Endodermal cell (in vitro differentiated cells): ENCODE data around the gene SVBP. TPM values are rescaled to one million over a fixed set of nuclear protein-coding genes. Genes with fewer than 3 reads are reported as not detected.
A peak's percentile ranks its signal among the peaks of the same experiment; 100 is the strongest.

ENCODE experiments used
- DNase-seq: peaks from one replicate; pipeline ENCODE4 v3.0.0-alpha.2; 2017
- H3K27ac ChIP-seq: 2 replicates; pipeline ENCODE4 v1.5.1; 2013; ENCODE audit warnings: mild to moderate bottlenecking, low read depth, low read length, moderate library complexity
- H3K27me3 ChIP-seq: 2 replicates; pipeline ENCODE4 v1.6.1; 2013; ENCODE audit warnings: mild to moderate bottlenecking, low read length, moderate library complexity; ENCODE audit not compliant: insufficient read depth, control insufficient read depth, poor library complexity, severe bottlenecking
- H3K36me3 ChIP-seq: 2 replicates; pipeline ENCODE4 v1.7.0; 2013; ENCODE audit warnings: mild to moderate bottlenecking, low read length, moderate library complexity; ENCODE audit not compliant: control insufficient read depth, insufficient read depth
- H3K4me1 ChIP-seq: one replicate; pipeline ENCODE4 v1.7.0; 2013; ENCODE audit warnings: low read length; ENCODE audit not compliant: control insufficient read depth, insufficient read depth
- H3K4me3 ChIP-seq: 2 replicates; pipeline ENCODE4 v1.5.1; 2013; ENCODE audit warnings: mild to moderate bottlenecking, low read length, moderate library complexity
- H3K9ac ChIP-seq: 2 replicates; pipeline ENCODE4 v1.6.1; 2013; ENCODE audit warnings: mild to moderate bottlenecking, low read length, moderate library complexity; ENCODE audit not compliant: poor library complexity, severe bottlenecking; ENCODE audit errors: extremely low read depth
- H3K9me3 ChIP-seq: 2 replicates; pipeline ENCODE4 v1.6.1; 2013; ENCODE audit warnings: mild to moderate bottlenecking, low read length, moderate library complexity; ENCODE audit not compliant: control insufficient read depth
- H3K27ac Mint-ChIP-seq: 2 replicates; pipeline ENCODE4 v1.8.0; 2020; ENCODE audit warnings: mixed read lengths
- H3K27me3 Mint-ChIP-seq: 2 replicates; pipeline ENCODE4 v1.8.0; 2021; ENCODE audit warnings: mild to moderate bottlenecking, mixed read lengths; ENCODE audit not compliant: insufficient read depth
- H3K36me3 Mint-ChIP-seq: 2 replicates; pipeline ENCODE4 v1.8.0; 2020; ENCODE audit warnings: low read depth, mixed read lengths
- H3K4me1 Mint-ChIP-seq: 2 replicates; pipeline ENCODE4 v1.8.0; 2020; ENCODE audit warnings: mixed read lengths
- H3K4me3 Mint-ChIP-seq: 2 replicates; pipeline ENCODE4 v1.8.0; 2020; ENCODE audit warnings: mild to moderate bottlenecking, moderate library complexity, mixed read lengths
- H3K9me3 Mint-ChIP-seq: 2 replicates; pipeline ENCODE4 v1.8.0; 2020; ENCODE audit warnings: mild to moderate bottlenecking, mixed read lengths
- WGBS, 2 experiments: methylation state at CpG; one replicate each; pipeline versions ENCODE4 v1.1.5 to v1.1.7; 2013; ENCODE audit warnings: missing lambda C conversion rate in 2 of 2, mixed read lengths in 1 of 2; ENCODE audit not compliant: insufficient coverage in 1 of 2, insufficient read length in 1 of 2; 5-methylcytosine and 5-hydroxymethylcytosine counted together
- total RNA-seq, 2 donors: library from RNA; stranded (reverse); fragmentation: NEBNext Ultra II Directional in 1 of 2; extraction: Animal tissue kit (Norgen Biotek cat#: 25700) in 1 of 2; gene quantifications; 2 replicates in 1 of 2; 3 replicates in 1 of 2; pipeline ENCODE4 v1.2.1, GENCODE V29; 2021
- TF ChIP-seq, protein P1 (sequence below): fragments of 200-600 bp; sonication (generic); conservative IDR thresholded peaks from 2 replicates; pipeline ENCODE4 v1.5.0; 2021; ENCODE audit warnings: antibody characterized with exemption, mild to moderate bottlenecking

The SVBP gene
- total RNA-seq, 2 donors from 2014 or later: 40.2 to 45.3 TPM

DNA sequence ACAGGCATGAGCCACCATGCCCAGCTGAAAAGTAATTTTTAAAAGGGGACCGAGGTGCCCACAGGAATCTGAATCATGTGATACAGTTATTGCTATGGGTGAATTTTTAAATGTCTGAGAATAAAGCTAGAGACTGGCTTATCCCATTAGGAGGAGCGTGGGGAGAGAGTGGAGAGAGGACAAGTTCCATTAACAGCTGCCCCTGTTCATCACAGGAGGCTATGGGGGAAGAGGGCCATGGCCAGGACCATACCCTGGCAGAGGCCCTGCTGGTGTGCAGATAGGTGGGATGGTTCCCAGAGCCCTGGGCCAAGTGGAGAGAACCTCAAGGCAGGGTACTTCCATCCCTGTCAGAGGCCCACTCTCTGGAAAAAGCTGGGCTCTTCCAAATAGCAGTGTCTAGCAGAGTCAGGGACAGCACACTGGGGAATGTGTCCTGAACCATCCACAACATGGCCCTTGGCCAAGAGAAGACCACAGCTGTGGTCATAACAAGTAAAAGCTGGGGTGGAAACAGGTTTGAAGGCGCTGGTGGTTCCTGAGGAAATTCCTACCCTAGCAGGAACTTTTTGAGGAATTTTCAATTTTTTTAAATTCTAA lies 15.5 kb upstream of the SVBP start:
- 60 to 97% methylated on average over 1 to 3 of the region's 3 CpGs for WGBS, 2 experiments
- H3K27ac ChIP-seq: no peak overlapping the region
- H3K27me3 ChIP-seq: no peaks in the 10 kb centered on the region
- H3K4me1 ChIP-seq: peaks cover 12% of the 10 kb centered on the region
- peaks cover 2% of the 10 kb centered on the region for H3K27me3 Mint-ChIP-seq
- H3K4me3 Mint-ChIP-seq: no peak overlapping the region
- no peaks in the 10 kb centered on the region for H3K9me3 ChIP-seq
- no peak overlapping the region for H3K9ac ChIP-seq
- DNase-seq: no peak
- no peak overlapping the region for H3K27ac Mint-ChIP-seq
- no peaks in the 10 kb centered on the region for H3K36me3 ChIP-seq
- TF ChIP-seq, protein P1, sequence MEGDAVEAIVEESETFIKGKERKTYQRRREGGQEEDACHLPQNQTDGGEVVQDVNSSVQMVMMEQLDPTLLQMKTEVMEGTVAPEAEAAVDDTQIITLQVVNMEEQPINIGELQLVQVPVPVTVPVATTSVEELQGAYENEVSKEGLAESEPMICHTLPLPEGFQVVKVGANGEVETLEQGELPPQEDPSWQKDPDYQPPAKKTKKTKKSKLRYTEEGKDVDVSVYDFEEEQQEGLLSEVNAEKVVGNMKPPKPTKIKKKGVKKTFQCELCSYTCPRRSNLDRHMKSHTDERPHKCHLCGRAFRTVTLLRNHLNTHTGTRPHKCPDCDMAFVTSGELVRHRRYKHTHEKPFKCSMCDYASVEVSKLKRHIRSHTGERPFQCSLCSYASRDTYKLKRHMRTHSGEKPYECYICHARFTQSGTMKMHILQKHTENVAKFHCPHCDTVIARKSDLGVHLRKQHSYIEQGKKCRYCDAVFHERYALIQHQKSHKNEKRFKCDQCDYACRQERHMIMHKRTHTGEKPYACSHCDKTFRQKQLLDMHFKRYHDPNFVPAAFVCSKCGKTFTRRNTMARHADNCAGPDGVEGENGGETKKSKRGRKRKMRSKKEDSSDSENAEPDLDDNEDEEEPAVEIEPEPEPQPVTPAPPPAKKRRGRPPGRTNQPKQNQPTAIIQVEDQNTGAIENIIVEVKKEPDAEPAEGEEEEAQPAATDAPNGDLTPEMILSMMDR: no peak
- no peak overlapping the region for H3K4me3 ChIP-seq
- no peaks in the 10 kb centered on the region for H3K36me3 Mint-ChIP-seq
- H3K9me3 Mint-ChIP-seq: no peaks in the 10 kb centered on the region
- H3K4me1 Mint-ChIP-seq: peaks cover 29% of the 10 kb centered on the region

DNA sequence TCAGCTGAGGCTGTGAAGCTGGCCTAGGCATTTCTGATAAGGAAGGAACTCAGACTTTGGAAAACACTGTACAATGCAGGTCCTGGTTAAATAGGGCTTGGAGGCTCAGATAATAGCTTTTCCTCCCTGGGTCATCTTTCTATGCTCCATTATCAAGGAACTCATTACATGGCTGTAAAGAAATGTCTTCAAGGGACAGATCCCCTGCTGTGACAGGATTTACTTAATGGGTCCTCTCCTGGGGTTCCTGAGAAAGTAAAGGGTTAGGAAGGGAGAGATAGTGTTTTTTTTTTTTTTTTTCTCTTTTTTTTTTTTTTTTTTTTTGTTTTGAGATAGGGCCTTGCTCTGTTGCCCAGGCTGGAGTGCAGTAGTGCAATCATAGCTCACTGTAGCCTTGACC lies 14.1 kb upstream of the SVBP start:
- Mint-ChIP-seq H3K9me3 (no peaks in the 10 kb centered on the region), H3K27me3 (peaks cover 1% of the 10 kb centered on the region), H3K36me3 (no peaks in the 10 kb centered on the region), H3K4me1 (peaks cover 25% of the 10 kb centered on the region), H3K4me3 (no peak overlapping the region), H3K27ac (no peak overlapping the region)
- Histone ChIP-seq H3K4me3 (no peak overlapping the region), H3K36me3 (no peaks in the 10 kb centered on the region), H3K27ac (no peak overlapping the region), H3K9me3 (no peaks in the 10 kb centered on the region), H3K4me1 (peaks cover 12% of the 10 kb centered on the region), H3K9ac (no peak overlapping the region), H3K27me3 (no peaks in the 10 kb centered on the region)
- no peak for DNase-seq
- TF ChIP-seq, protein P1: no peak

DNA sequence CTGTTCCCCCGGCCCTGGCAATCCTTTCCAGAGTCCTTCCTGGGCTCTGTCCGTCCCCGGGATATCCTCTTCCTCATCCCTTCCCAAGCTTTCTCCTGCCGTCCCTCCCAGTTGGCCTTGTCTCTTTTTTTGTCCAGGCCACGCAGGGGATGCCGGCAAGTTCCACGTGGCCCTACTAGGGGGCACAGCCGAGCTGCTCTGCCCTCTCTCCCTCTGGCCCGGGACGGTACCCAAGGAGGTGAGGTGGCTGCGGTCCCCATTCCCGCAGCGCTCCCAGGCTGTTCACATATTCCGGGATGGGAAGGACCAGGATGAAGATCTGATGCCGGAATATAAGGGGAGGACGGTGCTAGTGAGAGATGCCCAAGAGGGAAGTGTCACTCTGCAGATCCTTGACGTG lies 13.4 kb upstream of the SVBP start:
- no peak overlapping the region for H3K4me3 Mint-ChIP-seq
- Histone ChIP-seq H3K9ac (no peak overlapping the region), H3K4me1 (peaks cover 13% of the 10 kb centered on the region), H3K36me3 (no peaks in the 10 kb centered on the region), H3K9me3 (no peaks in the 10 kb centered on the region), H3K27ac (no peak overlapping the region), H3K4me3 (no peak overlapping the region), H3K27me3 (no peaks in the 10 kb centered on the region)
- H3K27ac Mint-ChIP-seq: no peak overlapping the region
- H3K9me3 Mint-ChIP-seq: no peaks in the 10 kb centered on the region
- H3K36me3 Mint-ChIP-seq: no peaks in the 10 kb centered on the region
- no peaks in the 10 kb centered on the region for H3K27me3 Mint-ChIP-seq
- peak; percentile 61 for DNase-seq
- 84 to 91% methylated on average over 10 to 17 of the region's 17 CpGs for WGBS, 2 experiments
- TF ChIP-seq, protein P1: peak; percentile 53
- peaks cover 23% of the 10 kb centered on the region for H3K4me1 Mint-ChIP-seq
